A549 treated with AZD9567 at 1 μM for 4 hours (cell line): ENCODE measurements around the gene PRR18. TPM values are rescaled to one million over a fixed set of nuclear protein-coding genes. Genes with fewer than 3 reads are reported as not detected.

Source experiments
- total RNA-seq: library from RNA; stranded (reverse); fragments of 200-300 nt; extraction: Qiagen RNA extraction; gene quantifications from 5 replicates; pipeline ENCODE4 v1.2.3, GENCODE V29; 2022; ENCODE audit not compliant: insufficient read depth

Gene PRR18
- 0.06 to 0.19 TPM (median 0.10 TPM) in 4 of 5 replicates, not detected in the other for total RNA-seq

GRCh38 chr6:166308033-166308768, at the start of gene PRR18:
Gene PRR18, minus strand, starts transcription at chr6:166308392. Its CDS starts 250 bp downstream, at chr6:166308142.

GRCh38 chr6:166342349-166343149, 34.4 kb upstream of the PRR18 start, which contains the start of gene SFT2D1:
Gene SFT2D1, minus strand, starts transcription at chr6:166342545. Its CDS starts 64 bp downstream, at chr6:166342481.

Other genes with a start within 250 kb of the PRR18 start
- not detected in 5 replicates for gene TBXT, start 140.5 kb downstream of the PRR18 start, total RNA-seq
- 36.9 to 43.4 TPM (median 41.3 TPM) in 5 replicates for gene SFT2D1, start 34.2 kb upstream of the PRR18 start, total RNA-seq
- 4.7 to 6.3 TPM (median 5.0 TPM) in 5 replicates for gene MPC1, start 74.5 kb upstream of the PRR18 start, total RNA-seq